Activated CD4-positive, alpha-beta memory T cell treated with anti-CD3 and anti-CD28 coated beads, Interleukin-2, amount 10 ng/mL, durations not matched to agents 7 days and 5 days (primary cell): Measurements from ENCODE around the gene RAVER1. TPM values are rescaled to one million over a fixed set of nuclear protein-coding genes. Genes with fewer than 3 reads are reported as not detected.

Experiments used
- CTCF ChIA-PET: fragments of 350-600 bp; sonication (Branson Sonifier 250); formaldehyde crosslinking; loops from one replicate; lab custom pipeline; 2021; ENCODE audit warnings: antibody characterized with exemption, inconsistent platforms; lab: Charles Lee
- POLR2A ChIA-PET: fragments of 350-600 bp; sonication (Branson Sonifier 250); formaldehyde crosslinking; loops from one replicate; lab custom pipeline; 2021; ENCODE audit warnings: antibody characterized with exemption; lab: Charles Lee
- DNase-seq: peaks from one replicate; pipeline ENCODE4 v3.0.0-alpha.2; 2020
- H3K27ac Mint-ChIP-seq: one replicate; pipeline ENCODE4 v1.8.0; 2021; ENCODE audit warnings: mild to moderate bottlenecking, mixed read lengths
- H3K27me3 Mint-ChIP-seq: one replicate; pipeline ENCODE4 v1.8.0; 2021; ENCODE audit warnings: mixed read lengths
- H3K36me3 Mint-ChIP-seq: one replicate; pipeline ENCODE4 v1.8.0; 2021; ENCODE audit warnings: low read depth, mixed read lengths
- H3K4me1 Mint-ChIP-seq: one replicate; pipeline ENCODE4 v1.8.0; 2021; ENCODE audit warnings: mixed read lengths
- H3K4me3 Mint-ChIP-seq: one replicate; pipeline ENCODE4 v1.8.0; 2021; ENCODE audit warnings: mild to moderate bottlenecking, mixed read lengths
- H3K9me3 Mint-ChIP-seq: one replicate; pipeline ENCODE4 v1.8.0; 2021; ENCODE audit warnings: mixed read lengths
- total RNA-seq, 2 experiments: library from RNA; stranded (reverse); gene quantifications; one replicate each; pipeline ENCODE4 v1.2.3, GENCODE V29; 2021

The RAVER1 gene
- total RNA-seq, 2 experiments from 2014 or later, result 62.1 to 68.6 TPM

- POLR2A ChIA-PET, result no interaction called here
These were observed 27.0 kb downstream of the RAVER1 start for GRCh38 chr19:10306327-10306726.

GRCh38 chr19:10305139-10305806 is 28.1 kb downstream of the RAVER1 start:
- Mint-ChIP-seq H3K27ac (no peak overlapping the region), H3K27me3 (peaks cover 5% of the 10 kb centered on the region)

More at GRCh38 chr19:10306327-10306726, 27.0 kb downstream of the RAVER1 start:
- H3K27me3 Mint-ChIP-seq, result peaks cover 3% of the 10 kb centered on the region
- H3K4me1 Mint-ChIP-seq, result peaks cover 5% of the 10 kb centered on the region
- no peak overlapping the region for H3K4me3 Mint-ChIP-seq
- CTCF ChIA-PET, result no interaction called here
- H3K27ac Mint-ChIP-seq, result no peak overlapping the region
- no peak for DNase-seq
- no peaks in the 10 kb centered on the region for H3K9me3 Mint-ChIP-seq
- H3K36me3 Mint-ChIP-seq, result no peaks in the 10 kb centered on the region

GRCh38 chr19:10299545-10300458 is 33.5 kb downstream of the RAVER1 start:
- Mint-ChIP-seq H3K9me3 (no peaks in the 10 kb centered on the region), H3K4me1 (peaks cover 16% of the 10 kb centered on the region), H3K27ac (no peak overlapping the region), H3K36me3 (no peaks in the 10 kb centered on the region), H3K27me3 (peaks cover 24% of the 10 kb centered on the region), H3K4me3 (no peak overlapping the region)
- DNase-seq, result no peak
- CTCF ChIA-PET, result interaction anchor here (1.0 to 1.6 kb wide), 3 partner anchors 29 to 106 kb away, joined by 3 to 4 read pairs (median 3); partner anchors contain the start of gene ICAM1
- POLR2A ChIA-PET, result no interaction called here

More at GRCh38 chr19:10305139-10305806, 28.1 kb downstream of the RAVER1 start:
- no peaks in the 10 kb centered on the region for H3K36me3 Mint-ChIP-seq
- DNase-seq, result no peak
- ChIA-PET POLR2A (interaction anchor here (0.9 to 1.6 kb wide), 2 partner anchors 11 to 34 kb away, joined by 3 to 4 read pairs; partner anchors contain the start of genes FDX2 and ICAM1), CTCF (interaction anchor here (0.8 kb wide), 1 partner anchor 46 kb away, joined by 4 read pairs; no protein-coding TSS in a partner anchor)
- peaks cover 5% of the 10 kb centered on the region for H3K4me1 Mint-ChIP-seq
- H3K4me3 Mint-ChIP-seq, result no peak overlapping the region
- no peaks in the 10 kb centered on the region for H3K9me3 Mint-ChIP-seq

GRCh38 chr19:10295847-10296591 is 37.3 kb downstream of the RAVER1 start:
- H3K4me3 Mint-ChIP-seq, result peak overlapping the region; percentile 71
- no peak for DNase-seq
- no peaks in the 10 kb centered on the region for H3K9me3 Mint-ChIP-seq
- H3K36me3 Mint-ChIP-seq, result peaks cover 9% of the 10 kb centered on the region
- peaks cover 55% of the 10 kb centered on the region for H3K27me3 Mint-ChIP-seq
- H3K27ac Mint-ChIP-seq, result no peak overlapping the region
- ChIA-PET CTCF (no interaction called here), POLR2A (interaction anchor here (0.7 to 2.7 kb wide), 4 partner anchors 9 to 136 kb away, joined by 3 to 10 read pairs (median 6); partner anchors contain the start of genes ICAM1 and ICAM4)
- H3K4me1 Mint-ChIP-seq, result peaks cover 41% of the 10 kb centered on the region

GRCh38 chr19:10295305-10295846 is 38.0 kb downstream of the RAVER1 start:
- POLR2A ChIA-PET, result interaction anchor here (0.7 to 2.7 kb wide), 3 partner anchors 8 to 137 kb away, joined by 3 to 10 read pairs (median 8); partner anchors contain the start of genes ICAM1 and ICAM4
- Mint-ChIP-seq H3K36me3 (peaks cover 9% of the 10 kb centered on the region), H3K9me3 (no peaks in the 10 kb centered on the region), H3K4me1 (peaks cover 47% of the 10 kb centered on the region), H3K27me3 (peaks cover 61% of the 10 kb centered on the region), H3K4me3 (peak overlapping the region; percentile 71), H3K27ac (no peak overlapping the region)
- peak; percentile 78 for DNase-seq
- CTCF ChIA-PET, result no interaction called here

GRCh38 chr19:10294368-10294697 is 39.0 kb downstream of the RAVER1 start:
- Mint-ChIP-seq H3K27me3 (peaks cover 65% of the 10 kb centered on the region), H3K4me3 (peak overlapping the region; percentile 13), H3K9me3 (no peaks in the 10 kb centered on the region), H3K36me3 (peaks cover 9% of the 10 kb centered on the region), H3K4me1 (peaks cover 54% of the 10 kb centered on the region), H3K27ac (no peak overlapping the region)
- ChIA-PET CTCF (no interaction called here), POLR2A (interaction anchor here (2.1 kb wide), 1 partner anchor 24 kb away, joined by 8 read pairs; the partner anchor contains the start of gene ICAM1)
- no peak for DNase-seq

GRCh38 chr19:10293637-10294367 is 39.5 kb downstream of the RAVER1 start:
- DNase-seq, result no peak
- POLR2A ChIA-PET, result no interaction called here
- H3K4me1 Mint-ChIP-seq, result peaks cover 59% of the 10 kb centered on the region
- H3K27me3 Mint-ChIP-seq, result peaks cover 70% of the 10 kb centered on the region
- CTCF ChIA-PET, result no interaction called here
- H3K36me3 Mint-ChIP-seq, result peaks cover 9% of the 10 kb centered on the region
- no peak overlapping the region for H3K27ac Mint-ChIP-seq
- H3K4me3 Mint-ChIP-seq, result no peak overlapping the region
- no peaks in the 10 kb centered on the region for H3K9me3 Mint-ChIP-seq

- peaks cover 66% of the 10 kb centered on the region for H3K4me1 Mint-ChIP-seq
- peaks cover 9% of the 10 kb centered on the region for H3K36me3 Mint-ChIP-seq
- ChIA-PET CTCF (interaction anchor here (1.4 to 2.4 kb wide), 2 partner anchors 24 to 34 kb away, joined by 4 to 8 read pairs; no protein-coding TSS in a partner anchor), POLR2A (interaction anchor here (1.2 to 8.9 kb wide), 2 partner anchors 22 to 88 kb away, joined by 4 to 105 read pairs; partner anchors contain the start of genes ICAM1 and TYK2)
- H3K27ac Mint-ChIP-seq, result peak overlapping the region; percentile 23
- DNase-seq, result no peak
- peak overlapping the region; percentile 65 for H3K4me3 Mint-ChIP-seq
- peaks cover 74% of the 10 kb centered on the region for H3K27me3 Mint-ChIP-seq
- H3K9me3 Mint-ChIP-seq, result no peaks in the 10 kb centered on the region
These were observed 40.3 kb downstream of the RAVER1 start for GRCh38 chr19:10292789-10293636.

- Mint-ChIP-seq H3K9me3 (no peaks in the 10 kb centered on the region), H3K4me1 (peaks cover 73% of the 10 kb centered on the region), H3K27me3 (peaks cover 82% of the 10 kb centered on the region), H3K36me3 (peaks cover 9% of the 10 kb centered on the region), H3K4me3 (peak overlapping the region; percentile 65), H3K27ac (peak overlapping the region; percentile 56)
- DNase-seq, result peak; percentile 80
- CTCF ChIA-PET, result interaction anchor here (1.3 to 2.4 kb wide), 3 partner anchors 23 to 124 kb away, joined by 3 to 8 read pairs (median 4); no protein-coding TSS in a partner anchor
- POLR2A ChIA-PET, result interaction anchor here (0.8 to 8.9 kb wide), 4 partner anchors 10 to 89 kb away, joined by 3 to 105 read pairs (median 5); partner anchors contain the start of genes ICAM1, RAVER1 and TYK2
These were observed 41.0 kb downstream of the RAVER1 start for GRCh38 chr19:10292206-10292788.

GRCh38 chr19:10291554-10292205 is 41.6 kb downstream of the RAVER1 start:
- peaks cover 79% of the 10 kb centered on the region for H3K4me1 Mint-ChIP-seq
- CTCF ChIA-PET, result interaction anchor here (0.6 to 2.4 kb wide), 6 partner anchors 21 to 360 kb away, joined by 3 to 8 read pairs (median 4); partner anchors contain the start of gene ICAM1
- peak overlapping the region; percentile 56 for H3K27ac Mint-ChIP-seq
- peak overlapping the region; percentile 65 for H3K4me3 Mint-ChIP-seq
- H3K36me3 Mint-ChIP-seq, result peaks cover 9% of the 10 kb centered on the region
- no peak for DNase-seq
- H3K27me3 Mint-ChIP-seq, result peaks cover 83% of the 10 kb centered on the region
- no peaks in the 10 kb centered on the region for H3K9me3 Mint-ChIP-seq
- POLR2A ChIA-PET, result interaction anchor here (0.8 to 8.9 kb wide), 5 partner anchors 9 to 89 kb away, joined by 3 to 105 read pairs (median 4); partner anchors contain the start of genes ICAM1, RAVER1 and TYK2
